H54 (cell line): Measurements from ENCODE around the gene PITPNM2.
A peak's percentile ranks its signal among the peaks of the same experiment; 100 is the strongest.

ENCODE experiments used
- DNase-seq: peaks from one replicate; pipeline ENCODE4 v3.0.0; 2011; ENCODE audit warnings: low spot score, mixed read lengths; ENCODE audit not compliant: insufficient read length
- FAIRE-seq: peaks from 3 replicates; lab custom pipeline; 2011; peaks lifted over from hg19 to GRCh38; lab: Jason Lieb, UNC
- POLR2A ChIP-seq: IDR thresholded peaks from 2 replicates; pipeline ENCODE4 v1.6.1; 2011; ENCODE audit warnings: low read depth, mild to moderate bottlenecking, low read length

Gene PITPNM2

GRCh38 chr12:123121670-123122069 lies 29.2 kb downstream of the PITPNM2 start:
- no peak for FAIRE-seq
- no peak for TF ChIP-seq POLR2A
- DNase-seq, result no peak

DNA sequence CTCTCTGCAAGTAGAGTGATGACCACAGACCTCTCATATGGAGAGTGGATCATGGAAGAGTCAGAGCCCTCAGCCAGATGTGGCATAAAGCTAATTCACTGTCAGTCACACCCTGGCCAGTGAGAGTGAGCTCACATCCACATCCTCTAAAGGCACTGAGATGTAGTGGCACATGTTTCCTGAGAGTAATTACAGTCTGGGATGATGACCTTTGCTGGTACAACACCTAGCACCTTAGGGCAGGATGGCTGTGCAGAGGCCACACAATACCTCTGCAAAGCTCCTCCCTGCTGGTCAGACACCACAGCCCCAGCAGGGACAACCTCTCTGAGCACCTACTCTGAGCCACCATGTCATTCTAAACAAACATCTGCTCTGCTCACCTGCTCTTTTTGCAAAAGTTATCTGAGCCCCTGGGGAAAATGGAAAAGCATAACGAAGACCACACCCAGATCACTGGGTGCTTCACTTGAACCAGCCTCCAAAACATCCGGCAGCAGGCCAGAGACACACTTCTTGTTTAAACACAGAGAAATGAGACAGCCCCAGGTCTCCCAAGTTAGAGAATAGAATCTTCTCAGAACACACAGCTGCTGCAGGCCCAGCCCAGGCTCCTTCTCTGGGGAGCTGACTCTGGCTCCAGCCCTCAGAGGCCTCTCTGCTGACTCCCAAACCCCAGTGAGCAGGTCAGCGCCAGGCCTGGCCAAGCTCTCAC lies 30.3 kb downstream of the PITPNM2 start:
- DNase-seq, result no peak
- no peak for FAIRE-seq
- no peak for TF ChIP-seq POLR2A

GRCh38 chr12:123119808-123120207 lies 31.1 kb downstream of the PITPNM2 start:
- DNase-seq (no peak), FAIRE-seq (no peak)
- no peak for TF ChIP-seq POLR2A

DNA sequence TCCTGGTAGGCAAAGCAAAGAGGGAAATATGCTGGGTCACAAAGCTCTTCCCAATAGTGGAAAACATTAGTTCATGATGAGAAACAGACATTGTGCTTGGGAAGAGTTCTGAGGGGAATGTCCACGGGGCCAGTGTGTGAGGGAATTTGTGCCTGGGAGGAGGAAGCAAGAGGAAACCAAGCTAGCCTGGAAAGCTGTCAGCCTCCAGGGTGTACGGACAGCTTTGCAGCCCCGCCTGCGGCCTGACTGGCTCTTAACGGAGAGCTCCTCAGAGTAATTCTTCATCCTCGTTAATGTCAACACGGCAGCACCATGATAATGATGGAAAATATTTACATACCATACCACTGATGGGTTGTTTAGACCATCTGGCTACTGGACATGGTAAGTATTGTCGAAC lies 32.4 kb downstream of the PITPNM2 start:
- no peak for TF ChIP-seq POLR2A
- FAIRE-seq, result no peak
- no peak for DNase-seq

DNA sequence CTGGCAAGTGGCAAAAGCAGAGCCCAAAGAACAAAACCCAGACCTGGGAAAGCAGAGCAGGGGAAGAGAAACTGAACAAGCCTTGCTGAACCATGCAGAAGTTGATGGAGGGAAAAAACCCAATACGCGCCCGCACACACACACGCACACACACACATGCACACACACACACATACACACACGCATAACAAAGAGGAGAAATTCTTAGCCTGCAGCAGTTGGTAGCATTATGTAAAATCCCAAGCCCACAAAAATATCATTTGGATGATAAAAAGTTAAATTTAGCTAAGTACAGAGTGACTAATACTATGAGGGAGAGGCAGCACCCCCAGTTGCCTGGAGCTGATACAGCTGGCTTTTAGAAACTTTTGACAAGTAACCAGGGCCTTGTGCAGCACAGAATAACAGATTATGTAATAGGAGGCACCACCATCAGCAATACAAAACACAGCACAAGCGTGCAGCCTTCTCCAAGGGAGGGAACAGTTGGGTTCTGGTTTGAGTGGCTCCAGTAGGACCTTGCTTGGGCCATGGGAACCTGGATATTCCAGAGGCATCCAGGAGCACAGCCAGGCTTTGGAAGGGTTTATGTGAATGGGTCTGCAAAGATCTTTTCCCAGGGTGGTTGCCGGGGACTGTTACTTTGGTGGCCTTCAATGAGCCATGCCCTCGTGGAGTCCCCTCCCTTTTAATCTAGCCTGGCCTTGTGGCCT lies 35.3 kb downstream of the PITPNM2 start:
- FAIRE-seq, result no peak
- no peak for TF ChIP-seq POLR2A
- DNase-seq, result peak; percentile 56

GRCh38 chr12:123114304-123115083 lies 36.4 kb downstream of the PITPNM2 start:
- FAIRE-seq (no peak), DNase-seq (no peak)
- TF ChIP-seq POLR2A, result no peak

DNA sequence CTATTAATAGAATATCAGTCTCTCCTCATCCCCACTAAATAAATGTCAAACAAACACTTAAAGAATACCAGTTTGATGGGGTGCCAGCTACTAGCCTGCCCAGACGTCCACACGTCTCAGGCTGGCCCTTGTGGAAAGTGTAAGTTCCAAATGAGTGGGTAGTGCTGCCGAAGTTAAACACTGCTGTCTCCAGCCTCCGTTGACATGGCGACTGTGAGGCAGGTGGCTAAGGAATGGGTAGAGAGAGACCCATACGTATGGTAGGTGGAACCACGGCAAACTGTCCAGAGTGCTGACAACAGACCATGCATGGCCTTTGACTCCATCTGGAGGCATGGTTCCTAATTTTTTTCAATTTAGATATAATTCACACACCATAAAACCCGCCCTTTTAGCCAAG lies 37.9 kb downstream of the PITPNM2 start:
- TF ChIP-seq POLR2A, result no peak
- FAIRE-seq (no peak), DNase-seq (no peak)

GRCh38 chr12:123111498-123112165 lies 39.3 kb downstream of the PITPNM2 start:
- FAIRE-seq, result no peak
- DNase-seq, result no peak
- TF ChIP-seq POLR2A, result no peak

DNA sequence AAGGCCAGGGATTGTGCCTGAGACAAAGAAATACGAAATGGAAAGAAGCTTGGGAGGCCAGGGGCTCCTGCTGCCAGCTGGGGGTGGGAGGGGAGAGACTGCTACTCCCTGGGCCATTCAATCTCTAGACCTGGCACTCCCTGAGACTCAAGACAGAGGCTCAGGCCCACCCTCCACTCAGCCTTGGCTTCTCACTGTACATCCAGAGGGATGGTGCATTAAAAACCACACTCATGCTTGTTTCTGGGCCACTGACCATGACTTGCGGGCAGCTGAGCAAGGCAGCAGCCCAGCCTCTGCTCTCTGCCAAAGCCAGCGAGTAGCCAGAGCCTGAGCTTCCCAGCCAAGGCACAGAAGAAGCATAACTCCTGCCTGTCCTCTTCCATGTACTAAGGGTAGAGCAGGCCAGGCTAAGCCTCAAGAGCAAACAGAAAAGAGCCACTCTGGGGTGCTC lies 41.5 kb downstream of the PITPNM2 start:
- no peak for FAIRE-seq
- no peak for TF ChIP-seq POLR2A
- no peak for DNase-seq

GRCh38 chr12:123108682-123109066 lies 42.2 kb downstream of the PITPNM2 start:
- FAIRE-seq (no peak), DNase-seq (no peak)
- no peak for TF ChIP-seq POLR2A

DNA sequence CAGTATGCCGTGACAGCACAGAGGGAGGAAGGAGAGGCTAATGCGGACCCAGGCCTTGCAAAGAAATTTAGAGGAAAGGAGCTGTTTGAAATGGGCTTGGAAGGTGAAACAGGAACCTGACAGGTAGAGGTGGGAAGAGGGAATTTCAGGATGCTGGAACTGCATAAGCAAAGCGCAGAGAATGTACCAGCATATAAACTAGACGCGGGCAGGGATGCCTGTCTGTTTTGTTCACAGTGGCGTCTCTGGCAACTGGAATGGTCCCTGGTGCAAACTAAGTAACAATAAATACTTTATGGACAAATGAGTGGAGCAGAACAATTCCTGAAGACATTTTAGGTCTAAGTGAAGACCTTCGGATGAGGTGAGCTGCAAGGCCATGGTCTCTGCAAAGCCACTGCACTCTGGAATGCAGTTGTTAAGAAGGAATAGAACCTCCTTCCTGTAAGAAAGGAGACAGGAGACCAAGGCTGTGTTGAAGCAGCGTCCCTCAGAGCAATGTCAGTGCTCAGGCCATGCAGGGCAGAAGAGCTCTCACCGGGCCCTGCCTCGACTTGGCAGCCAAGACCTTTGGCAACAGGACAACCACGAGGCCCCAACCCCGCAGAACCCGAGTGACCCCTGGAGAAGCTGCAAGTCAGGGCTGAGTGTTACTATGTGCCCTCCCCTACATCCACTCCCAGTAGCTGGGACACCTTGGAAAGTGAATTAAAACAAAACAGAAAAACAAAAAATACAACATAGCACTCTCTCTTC lies 42.8 kb downstream of the PITPNM2 start:
- TF ChIP-seq POLR2A, result no peak
- DNase-seq (no peak), FAIRE-seq (no peak)

DNA sequence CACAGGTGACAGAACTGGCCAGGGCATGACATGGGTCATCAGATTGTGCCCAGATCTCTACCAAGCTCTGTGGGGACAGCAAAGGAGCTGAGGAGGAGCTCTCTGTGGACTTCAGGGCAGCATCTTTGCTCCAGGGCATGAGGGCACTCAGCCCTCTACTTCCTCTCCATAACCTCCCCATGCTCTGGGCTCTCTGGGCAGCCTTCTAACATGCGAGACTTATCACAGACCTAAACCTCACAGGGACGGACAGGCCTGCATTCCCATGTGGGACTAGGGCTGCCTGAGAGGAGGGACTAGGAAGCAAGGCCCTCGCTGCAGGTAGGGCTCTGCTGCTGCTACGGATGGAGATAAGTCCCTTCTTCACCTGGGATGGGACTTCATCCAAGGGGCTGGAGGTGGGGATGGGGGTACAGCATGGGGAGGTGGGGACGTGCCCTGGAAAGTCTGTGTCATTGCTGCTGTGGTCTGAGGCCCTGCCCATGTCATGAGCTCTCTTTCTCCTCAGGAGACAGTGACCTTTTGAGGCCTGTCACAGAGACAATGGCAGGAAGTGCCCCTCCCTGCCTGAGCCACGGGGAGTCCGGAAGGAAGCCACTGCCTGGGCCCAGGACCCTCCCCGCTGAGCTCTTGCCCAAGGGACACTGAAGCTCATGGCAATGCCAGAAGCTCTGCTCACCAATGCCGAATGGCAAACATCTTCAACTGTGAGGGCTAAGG lies 44.1 kb downstream of the PITPNM2 start:
- TF ChIP-seq POLR2A, result no peak
- FAIRE-seq (no peak), DNase-seq (no peak)
